Endodermal cell (in vitro differentiated cells): ENCODE results near the gene MELK. TPM values are rescaled to one million over a fixed set of nuclear protein-coding genes. Genes with fewer than 3 reads are reported as not detected.
"Not testable (repeated sequence)": the region's sequence is repeated elsewhere in the genome, so short reads cannot be mapped to it uniquely, and the experiment has no call there.

Experiments
- DNase-seq: peaks from one replicate; pipeline ENCODE4 v3.0.0-alpha.2; 2017
- H3K27ac ChIP-seq: 2 replicates; pipeline ENCODE4 v1.5.1; 2013; ENCODE audit warnings: mild to moderate bottlenecking, low read depth, low read length, moderate library complexity
- H3K27me3 ChIP-seq: 2 replicates; pipeline ENCODE4 v1.6.1; 2013; ENCODE audit warnings: mild to moderate bottlenecking, low read length, moderate library complexity; ENCODE audit not compliant: insufficient read depth, control insufficient read depth, poor library complexity, severe bottlenecking
- H3K36me3 ChIP-seq: 2 replicates; pipeline ENCODE4 v1.7.0; 2013; ENCODE audit warnings: mild to moderate bottlenecking, low read length, moderate library complexity; ENCODE audit not compliant: control insufficient read depth, insufficient read depth
- H3K4me1 ChIP-seq: one replicate; pipeline ENCODE4 v1.7.0; 2013; ENCODE audit warnings: low read length; ENCODE audit not compliant: control insufficient read depth, insufficient read depth
- H3K4me3 ChIP-seq: 2 replicates; pipeline ENCODE4 v1.5.1; 2013; ENCODE audit warnings: mild to moderate bottlenecking, low read length, moderate library complexity
- H3K9ac ChIP-seq: 2 replicates; pipeline ENCODE4 v1.6.1; 2013; ENCODE audit warnings: mild to moderate bottlenecking, low read length, moderate library complexity; ENCODE audit not compliant: poor library complexity, severe bottlenecking; ENCODE audit errors: extremely low read depth
- H3K9me3 ChIP-seq: 2 replicates; pipeline ENCODE4 v1.6.1; 2013; ENCODE audit warnings: mild to moderate bottlenecking, low read length, moderate library complexity; ENCODE audit not compliant: control insufficient read depth
- H3K27ac Mint-ChIP-seq: 2 replicates; pipeline ENCODE4 v1.8.0; 2020; ENCODE audit warnings: mixed read lengths
- H3K27me3 Mint-ChIP-seq: 2 replicates; pipeline ENCODE4 v1.8.0; 2021; ENCODE audit warnings: mild to moderate bottlenecking, mixed read lengths; ENCODE audit not compliant: insufficient read depth
- H3K36me3 Mint-ChIP-seq: 2 replicates; pipeline ENCODE4 v1.8.0; 2020; ENCODE audit warnings: low read depth, mixed read lengths
- H3K4me1 Mint-ChIP-seq: 2 replicates; pipeline ENCODE4 v1.8.0; 2020; ENCODE audit warnings: mixed read lengths
- H3K4me3 Mint-ChIP-seq: 2 replicates; pipeline ENCODE4 v1.8.0; 2020; ENCODE audit warnings: mild to moderate bottlenecking, moderate library complexity, mixed read lengths
- H3K9me3 Mint-ChIP-seq: 2 replicates; pipeline ENCODE4 v1.8.0; 2020; ENCODE audit warnings: mild to moderate bottlenecking, mixed read lengths
- CTCF ChIP-seq: fragments of 200-600 bp; sonication (generic); conservative IDR thresholded peaks from 2 replicates; pipeline ENCODE4 v1.5.0; 2021; ENCODE audit warnings: antibody characterized with exemption, mild to moderate bottlenecking
- WGBS, 2 experiments: methylation state at CpG; one replicate each; pipeline versions ENCODE4 v1.1.5 to v1.1.7; 2013; ENCODE audit warnings: missing lambda C conversion rate in 2 of 2, mixed read lengths in 1 of 2; ENCODE audit not compliant: insufficient coverage in 1 of 2, insufficient read length in 1 of 2; 5-methylcytosine and 5-hydroxymethylcytosine counted together
- total RNA-seq, 2 donors: library from RNA; stranded (reverse); fragmentation: NEBNext Ultra II Directional in 1 of 2; extraction: Animal tissue kit (Norgen Biotek cat#: 25700) in 1 of 2; gene quantifications; 2 replicates in 1 of 2; 3 replicates in 1 of 2; pipeline ENCODE4 v1.2.1, GENCODE V29; 2021

The MELK gene
- total RNA-seq, 2 donors from 2014 or later = 45.6 to 88.9 TPM

- H3K9me3 ChIP-seq = no peaks in the 10 kb centered on the region
- no peak overlapping the region for H3K27ac ChIP-seq
- H3K27me3 ChIP-seq = no peaks in the 10 kb centered on the region
- H3K4me3 Mint-ChIP-seq = no peak overlapping the region
- no peaks in the 10 kb centered on the region for H3K4me1 ChIP-seq
- H3K27ac Mint-ChIP-seq = no peak overlapping the region
- no peak for DNase-seq
- no peak for TF ChIP-seq CTCF
- no peak overlapping the region for H3K4me3 ChIP-seq
- no peaks in the 10 kb centered on the region for H3K36me3 ChIP-seq
- H3K9ac ChIP-seq = no peak overlapping the region
- H3K4me1 Mint-ChIP-seq = no peaks in the 10 kb centered on the region
- 88 to 89% methylated on average over 8 of the region's 8 CpGs for WGBS, 2 experiments
- no peaks in the 10 kb centered on the region for H3K36me3 Mint-ChIP-seq
- no peaks in the 10 kb centered on the region for H3K9me3 Mint-ChIP-seq
- H3K27me3 Mint-ChIP-seq = no peaks in the 10 kb centered on the region
Observed at GRCh38 chr9:36566813-36567221, 5.9 kb upstream of the MELK start.

- 90 to 100% methylated on average over 1 to 4 of the region's 4 CpGs for WGBS, 2 experiments
- not testable (repeated sequence) for H3K4me3 Mint-ChIP-seq
Observed at GRCh38 chr9:36568681-36569080, 4.0 kb upstream of the MELK start.

GRCh38 chr9:36571333-36571732 is 1.4 kb upstream of the MELK start:
- Histone ChIP-seq H3K27ac (no peak overlapping the region), H3K27me3 (no peaks in the 10 kb centered on the region), H3K4me3 (no peak overlapping the region), H3K9ac (no peak overlapping the region), H3K36me3 (peaks cover 5% of the 10 kb centered on the region), H3K4me1 (no peaks in the 10 kb centered on the region), H3K9me3 (no peaks in the 10 kb centered on the region)
- Mint-ChIP-seq H3K4me3 (peak overlapping the region; percentile 95), H3K27me3 (no peaks in the 10 kb centered on the region), H3K9me3 (no peaks in the 10 kb centered on the region), H3K4me1 (peaks cover 13% of the 10 kb centered on the region), H3K36me3 (peaks cover 7% of the 10 kb centered on the region), H3K27ac (no peak overlapping the region)
- TF ChIP-seq CTCF = no peak
- WGBS, 2 experiments = 61 to 93% methylated on average over 2 of the region's 2 CpGs
- DNase-seq = no peak

More at GRCh38 chr9:36568681-36569080, 4.0 kb upstream of the MELK start:
- not testable (repeated sequence) for H3K27me3 Mint-ChIP-seq, H3K4me3 ChIP-seq, H3K27ac Mint-ChIP-seq, H3K4me1 ChIP-seq, H3K9me3 Mint-ChIP-seq, H3K36me3 Mint-ChIP-seq, H3K27me3 ChIP-seq, H3K36me3 ChIP-seq, H3K27ac ChIP-seq, DNase-seq, H3K9me3 ChIP-seq, H3K9ac ChIP-seq, H3K4me1 Mint-ChIP-seq

- H3K4me3 Mint-ChIP-seq = peak overlapping the region; percentile 95
- peak overlapping the region; percentile 97 for H3K27ac Mint-ChIP-seq
- DNase-seq, H3K27me3 ChIP-seq, H3K27ac ChIP-seq, H3K9me3 ChIP-seq, H3K4me1 ChIP-seq, H3K9me3 Mint-ChIP-seq, H3K27me3 Mint-ChIP-seq: not testable (repeated sequence)
- H3K4me1 Mint-ChIP-seq = peaks cover 17% of the 10 kb centered on the region
- H3K9ac ChIP-seq = peak overlapping the region; percentile 96
- 81 to 91% methylated on average over 5 to 7 of the region's 8 CpGs for WGBS, 2 experiments
- H3K36me3 Mint-ChIP-seq = peaks cover 14% of the 10 kb centered on the region
- peaks cover 20% of the 10 kb centered on the region for H3K36me3 ChIP-seq
- peak overlapping the region; percentile 100 for H3K4me3 ChIP-seq
Observed at GRCh38 chr9:36574045-36574444, 1.4 kb downstream of the MELK start.
